ENCODE data around the gene SLC28A1. TPM values are rescaled to one million over a fixed set of nuclear protein-coding genes. Genes with fewer than 3 reads are reported as not detected.

The SLC28A1 gene
- not detected in 2 replicates for total RNA-seq

DNA sequence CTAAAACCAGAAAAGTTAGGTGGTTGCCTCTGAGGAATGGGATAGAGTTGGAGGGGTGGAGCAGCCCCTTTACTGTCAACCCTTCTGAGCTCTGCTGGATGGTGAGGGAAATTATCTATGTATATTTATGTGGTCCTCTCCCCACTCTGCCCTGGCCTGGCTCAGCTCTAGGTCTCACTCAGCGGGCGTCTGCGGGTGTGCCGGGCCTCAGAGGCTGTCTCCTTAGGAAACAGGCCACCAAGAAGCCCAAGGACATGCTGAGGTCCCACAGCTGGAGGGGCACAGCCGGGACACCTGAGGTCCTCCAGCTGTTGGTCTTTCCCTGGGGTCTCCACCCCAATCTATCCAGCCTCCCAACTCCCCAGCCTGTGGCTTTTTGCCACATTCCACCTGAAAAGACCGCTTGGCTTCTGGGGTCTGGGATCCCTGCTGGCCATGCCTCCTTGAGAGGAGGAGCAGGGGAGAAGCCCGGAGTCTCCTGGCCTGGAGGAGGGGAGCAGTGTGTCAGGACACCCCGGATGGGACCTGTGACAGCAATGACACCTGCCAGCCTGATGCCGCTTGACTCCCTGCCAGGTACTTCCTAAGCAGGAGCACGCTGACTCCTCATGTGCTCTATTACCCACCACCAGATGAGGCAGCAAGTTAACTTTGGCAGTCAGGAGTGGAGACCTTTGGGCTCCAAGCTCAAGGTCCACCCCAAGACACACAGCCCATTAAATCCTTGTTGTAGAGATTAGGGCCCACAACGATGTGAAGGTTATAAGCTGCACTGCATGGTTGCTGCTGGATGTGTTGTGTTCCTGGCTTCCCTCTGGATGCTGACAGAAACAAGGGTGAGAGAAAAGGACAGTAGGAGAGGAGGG, at the start of gene SLC28A1:
Gene SLC28A1, plus strand, starts transcription at position 747 of the 866 bp plus-strand sequence. CDS start 3,099 bp downstream, outside the sequence.

GRCh38 chr15:84981711-84982300, 97.3 kb downstream of the SLC28A1 start, which contains the start of gene PDE8A:
Gene PDE8A, plus strand, starts transcription at chr15:84981856. Its CDS starts 307 bp downstream, at chr15:84982163.

Other genes with a start within 250 kb of the SLC28A1 start
- 12.6 and 25.7 TPM in 2 replicates for gene WDR73, start 230.4 kb upstream of the SLC28A1 start, total RNA-seq
- gene NMB, start 226.5 kb upstream of the SLC28A1 start, total RNA-seq = 2.4 and 3.4 TPM in 2 replicates
- 195 and 260 TPM in 2 replicates for gene SEC11A, start 168.5 kb upstream of the SLC28A1 start, total RNA-seq
- 2.6 and 9.3 TPM in 2 replicates for gene ZNF592, start 136.1 kb upstream of the SLC28A1 start, total RNA-seq
- 9.4 and 104 TPM in 2 replicates for gene ALPK3, start 67.3 kb upstream of the SLC28A1 start, total RNA-seq
- 27.5 and 70.8 TPM in 2 replicates for gene PDE8A, start 97.2 kb downstream of the SLC28A1 start, total RNA-seq

Measured in bladder microvascular endothelial cell (primary cell).